Panc1 (cell line): Measurements from ENCODE around the gene GALNT9. TPM values are rescaled to one million over a fixed set of nuclear protein-coding genes. Genes with fewer than 3 reads are reported as not detected.

Experiments used
- ATAC-seq: fragments of 200-7000 bp; cut with Tn5 transposase; 2 replicates; pipeline ENCODE4 v1.9.1; 2020; ENCODE audit warnings: mild to moderate bottlenecking, moderate library complexity
- BruUV-seq: library from RNA; stranded (reverse); fragments of 400-500 nt; replicated peaks from 2 replicates; lab custom pipeline; 2021; lab: Mats Ljungman, UMichigan
- CTCF ChIA-PET: fragments of 300-600 bp; sonication (Branson Sonifier 250); formaldehyde crosslinking; loops from one replicate; lab custom pipeline; 2022; ENCODE audit warnings: antibody characterized with exemption; lab: Charles Lee
- POLR2A ChIA-PET: fragments of 300-600 bp; sonication (Branson Sonifier 250); formaldehyde crosslinking; loops from one replicate; lab custom pipeline; 2022; ENCODE audit warnings: antibody characterized with exemption; lab: Charles Lee
- DNase-seq: peaks from one replicate; pipeline ENCODE4 v3.0.0-alpha.2; 2010; ENCODE audit warnings: low read depth, low spot score
- H3K27ac ChIP-seq: 2 replicates; pipeline ENCODE4 v1.5.1; 2011; ENCODE audit warnings: mild to moderate bottlenecking, low read length, inconsistent platforms
- H3K27me3 ChIP-seq: fragments of 200-500 bp; sonication (Bioruptor generic); 2 replicates; pipeline ENCODE4 v1.6.0; 2014; ENCODE audit warnings: low read length, inconsistent platforms; ENCODE audit not compliant: control insufficient read depth, insufficient read depth
- H3K36me3 ChIP-seq: fragments of 200-500 bp; sonication (Bioruptor generic); 2 replicates; pipeline ENCODE4 v1.5.1; 2014; ENCODE audit warnings: inconsistent platforms, mild to moderate bottlenecking, low read length, moderate library complexity; ENCODE audit not compliant: control insufficient read depth, insufficient read depth
- H3K4me1 ChIP-seq: 2 replicates; pipeline ENCODE4 v1.5.1; 2011; ENCODE audit warnings: inconsistent platforms, mild to moderate bottlenecking, low read length, moderate library complexity; ENCODE audit not compliant: control insufficient read depth, insufficient read depth
- H3K4me3 ChIP-seq, 2 experiments: 2 replicates each; pipeline ENCODE4 v1.5.1; 2011 to 2012; ENCODE audit warnings: low read depth in 2 of 2, low read length in 2 of 2, mild to moderate bottlenecking in 2 of 2, inconsistent platforms in 1 of 2, moderate library complexity in 1 of 2
- H3K9me3 ChIP-seq: fragments of 200-500 bp; sonication (Bioruptor generic); 2 replicates; pipeline ENCODE4 v1.5.1; 2014; ENCODE audit warnings: low read depth, mild to moderate bottlenecking, inconsistent platforms, low read length, moderate library complexity; ENCODE audit not compliant: control insufficient read depth, insufficient read depth
- POLR2AphosphoS5 ChIP-seq: IDR thresholded peaks from 2 replicates; pipeline ENCODE4 v1.6.1; 2012; ENCODE audit warnings: mild to moderate bottlenecking, low read depth, low read length, moderate library complexity
- REST ChIP-seq, 2 experiments: IDR thresholded peaks; 2 replicates each; pipeline ENCODE4 v1.6.1; 2011 to 2012; ENCODE audit warnings: low read depth in 2 of 2, control low read depth in 1 of 2, low read length in 1 of 2, mild to moderate bottlenecking in 1 of 2, moderate library complexity in 1 of 2; ENCODE audit not compliant: insufficient read depth in 1 of 2
- SIN3A ChIP-seq: IDR thresholded peaks from 2 replicates; pipeline ENCODE4 v1.6.1; 2012; ENCODE audit warnings: low read depth, mild to moderate bottlenecking, low read length, moderate library complexity, borderline replicate concordance; ENCODE audit not compliant: insufficient read depth
- TCF7L2 ChIP-seq: IDR thresholded peaks from 2 replicates; pipeline ENCODE4 v1.6.1; 2011; ENCODE audit warnings: mild to moderate bottlenecking, low read depth, low read length, inconsistent platforms
- in situ Hi-C: cut with HindIII; loops from 2 replicates; pipeline ENCODE4 v1.10.0; 2016; ENCODE audit warnings: low sequenced_read_pairs, low pct_unique_long_range_greater_than_20kb
- intact Hi-C: fragments of 100-400 bp; cut with micrococcal nuclease; formaldehyde crosslinking; loops from one replicate; pipeline ENCODE4 v1.10.0; 2022; ENCODE audit not compliant: unreplicated experiment
- total RNA-seq: library from RNA; stranded (reverse); gene quantifications from one replicate; pipeline ENCODE4 v1.2.1, GENCODE V29; 2021; ENCODE audit not compliant: unreplicated experiment
- TF ChIP-seq, protein P1 (sequence below): fragments of 450-650 bp; IDR thresholded peaks from 2 replicates; pipeline ENCODE4 v1.5.1; 2017; ENCODE audit warnings: mild to moderate bottlenecking

Gene GALNT9
- total RNA-seq, 1 experiment from 2014 or later, result 0.33 TPM

- Histone ChIP-seq H3K27ac (no peak overlapping the region), H3K4me3 (no peak overlapping the region), H3K4me1 (no peaks in the 10 kb centered on the region), H3K36me3 (no peaks in the 10 kb centered on the region), H3K9me3 (no peaks in the 10 kb centered on the region), H3K27me3 (peaks cover 3% of the 10 kb centered on the region; the same call in 1 of the 2 replicates)
- CTCF ChIA-PET, result no interaction called here
- ATAC-seq, result no peak
- BruUV-seq, result no TSS peak
- DNase-seq, result no peak
- TF ChIP-seq, protein P1, sequence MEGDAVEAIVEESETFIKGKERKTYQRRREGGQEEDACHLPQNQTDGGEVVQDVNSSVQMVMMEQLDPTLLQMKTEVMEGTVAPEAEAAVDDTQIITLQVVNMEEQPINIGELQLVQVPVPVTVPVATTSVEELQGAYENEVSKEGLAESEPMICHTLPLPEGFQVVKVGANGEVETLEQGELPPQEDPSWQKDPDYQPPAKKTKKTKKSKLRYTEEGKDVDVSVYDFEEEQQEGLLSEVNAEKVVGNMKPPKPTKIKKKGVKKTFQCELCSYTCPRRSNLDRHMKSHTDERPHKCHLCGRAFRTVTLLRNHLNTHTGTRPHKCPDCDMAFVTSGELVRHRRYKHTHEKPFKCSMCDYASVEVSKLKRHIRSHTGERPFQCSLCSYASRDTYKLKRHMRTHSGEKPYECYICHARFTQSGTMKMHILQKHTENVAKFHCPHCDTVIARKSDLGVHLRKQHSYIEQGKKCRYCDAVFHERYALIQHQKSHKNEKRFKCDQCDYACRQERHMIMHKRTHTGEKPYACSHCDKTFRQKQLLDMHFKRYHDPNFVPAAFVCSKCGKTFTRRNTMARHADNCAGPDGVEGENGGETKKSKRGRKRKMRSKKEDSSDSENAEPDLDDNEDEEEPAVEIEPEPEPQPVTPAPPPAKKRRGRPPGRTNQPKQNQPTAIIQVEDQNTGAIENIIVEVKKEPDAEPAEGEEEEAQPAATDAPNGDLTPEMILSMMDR, result no peak
- no peak for TF ChIP-seq POLR2AphosphoS5
- TF ChIP-seq REST (IDR thresholded peaks at IDR 0.05; ENCODE audit: insufficient read depth in 1 of 2, low read depth in 2 of 2, low read length in 1 of 2), result no peak
- TF ChIP-seq TCF7L2, result no peak
- TF ChIP-seq SIN3A, result no peak
- intact Hi-C loops (no loop called here), in situ Hi-C loops (no loop called here)
- POLR2A ChIA-PET, result no interaction called here
Observed at GRCh38 chr12:132337557-132337956, 8.2 kb upstream of the GALNT9 start.

DNA sequence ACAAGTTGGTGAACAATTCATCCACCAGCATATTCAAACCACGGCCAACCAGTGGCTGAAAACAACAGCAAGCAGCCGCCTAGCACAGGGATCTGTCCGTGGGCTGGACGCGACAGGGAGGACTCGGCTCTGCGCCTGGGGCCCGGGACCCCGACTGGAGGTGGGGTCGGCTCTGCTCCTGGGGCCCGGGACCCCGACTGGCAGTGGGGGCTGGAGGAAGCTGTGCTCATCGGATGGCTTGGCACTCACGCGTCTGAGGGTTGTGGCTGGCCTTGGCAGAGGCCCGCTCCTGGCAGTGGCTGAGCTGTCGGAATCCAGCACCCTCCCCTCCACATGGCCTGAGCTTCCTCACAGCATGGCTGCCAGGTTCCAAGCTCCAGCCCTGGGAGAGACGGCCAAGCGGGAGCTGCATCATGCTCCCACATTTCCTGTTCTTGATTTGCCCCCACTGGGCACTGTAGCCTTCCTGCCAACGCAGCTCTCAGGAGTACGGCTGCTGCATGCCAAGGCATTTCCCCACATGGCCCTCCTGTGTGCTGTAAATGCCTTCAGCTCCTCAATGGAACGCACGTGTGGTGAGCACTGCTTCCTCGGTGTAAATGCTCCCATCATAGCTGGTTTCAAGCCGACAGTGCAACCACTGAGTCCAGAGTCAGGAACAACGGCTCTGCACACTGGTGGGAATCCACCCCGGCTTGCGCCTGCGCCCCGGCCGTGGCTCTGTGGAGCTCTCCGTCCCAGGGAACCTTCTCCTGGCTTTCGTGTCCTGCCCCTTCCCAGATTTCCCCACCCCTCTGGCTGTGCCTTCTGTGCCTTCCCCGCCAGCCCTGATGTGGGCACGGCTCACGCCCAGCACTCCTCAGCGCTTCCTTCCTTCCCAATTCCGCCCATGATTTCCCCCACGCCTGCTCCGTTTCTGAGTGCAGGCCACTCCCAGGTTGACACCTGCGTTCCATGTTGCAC lies 7.3 kb upstream of the GALNT9 start:
- ChIA-PET POLR2A (no interaction called here), CTCF (no interaction called here)
- no peak overlapping the region for H3K4me3 ChIP-seq
- no peaks in the 10 kb centered on the region for H3K9me3 ChIP-seq
- H3K27me3 ChIP-seq, result peaks cover 3% of the 10 kb centered on the region; the same call in 1 of the 2 replicates
- no peak for ATAC-seq
- intact Hi-C loops, result no loop called here
- no peaks in the 10 kb centered on the region for H3K36me3 ChIP-seq
- TF ChIP-seq, protein P1, result no peak
- TF ChIP-seq TCF7L2 (no peak), POLR2AphosphoS5 (no peak), SIN3A (no peak), REST (IDR thresholded peaks at IDR 0.05; ENCODE audit: insufficient read depth in 1 of 2, low read depth in 2 of 2, low read length in 1 of 2) (no peak)
- no TSS peak for BruUV-seq
- in situ Hi-C loops, result no loop called here
- H3K27ac ChIP-seq, result no peak overlapping the region
- DNase-seq, result no peak
- H3K4me1 ChIP-seq, result no peaks in the 10 kb centered on the region
